ENCODE results near the gene TTC39B. TPM values are rescaled to one million over a fixed set of nuclear protein-coding genes. Genes with fewer than 3 reads are reported as not detected.

Gene TTC39B
- total and polyA plus RNA-seq, 2 of the 8 experiments (the other 6 are each of a cell fraction or from before 2014, with no cell fraction given), result 1.6 to 10.9 TPM

DNA sequence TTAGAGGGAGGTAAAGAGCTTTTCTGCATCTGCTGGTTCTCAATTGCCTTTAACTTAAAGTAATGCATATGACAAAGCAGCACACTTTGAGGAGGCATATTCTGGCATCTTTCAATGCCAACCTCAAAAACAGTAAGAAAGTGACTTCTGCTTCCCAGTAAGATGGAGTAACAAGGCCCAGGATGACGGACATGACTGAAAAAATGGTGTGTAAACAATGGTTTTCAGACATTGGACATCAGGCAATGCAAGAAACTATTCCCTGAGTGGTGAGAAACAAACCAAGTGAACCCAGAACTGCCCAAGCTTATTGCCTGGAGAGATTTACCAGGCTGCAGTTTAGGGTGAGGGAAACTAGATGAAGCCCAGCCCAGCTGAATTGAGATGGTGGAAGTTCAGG, 39.8 kb upstream of the TTC39B start:
- Histone ChIP-seq H2AK5ac (ENCODE audit: low read depth, low read length) (no peak overlapping the region), H3K27me3 (replicated peaks in 1 of 4; ENCODE audit: control insufficient read depth in 3 of 4, extremely low read depth in 1 of 4, insufficient read depth in 3 of 4, low read length in 3 of 4) (no peaks in the 10 kb centered on the region), H2BK12ac (ENCODE audit: low read depth, low read length) (no peak overlapping the region), H3K14ac (ENCODE audit: insufficient read length) (no peak overlapping the region), H2AFZ (ENCODE audit: low read length) (peak overlapping the region; percentile 90), H3K79me1 (ENCODE audit: low read depth, low read length) (no peaks in the 10 kb centered on the region), H3K23me2 (ENCODE audit: low read depth, low read length) (no peaks in the 10 kb centered on the region; the same call in 1 of the 2 replicates), H4K5ac (ENCODE audit: insufficient read length, low read depth, low read length) (no peak overlapping the region), H2BK120ac (replicated peaks; ENCODE audit: low read depth, low read length) (no peak overlapping the region), H3K18ac (ENCODE audit: extremely low read depth, low read length) (0 out of 2 replicates have a peak overlapping the region, but pooled peaks have one; percentile 52), H4K91ac (replicated peaks; ENCODE audit: insufficient read length, low read length) (no peak overlapping the region), H3K9ac (replicated peaks in 1 of 4; ENCODE audit: extremely low read depth in 1 of 4, low read depth in 3 of 4, low read length in 3 of 4) (no peak overlapping the region), H2BK15ac (ENCODE audit: low read length) (no peak overlapping the region), H4K8ac (ENCODE audit: extremely low read depth, insufficient read depth, low read length) (no peak overlapping the region), H3K23ac (ENCODE audit: insufficient read length) (no peak overlapping the region), H2BK5ac (ENCODE audit: low read depth, low read length) (no peak overlapping the region), H4K20me1 (replicated peaks in 1 of 2; ENCODE audit: control insufficient read depth in 1 of 2, insufficient read depth in 2 of 2, low read length in 2 of 2) (no peaks in the 10 kb centered on the region), H3K79me2 (ENCODE audit: control insufficient read depth in 1 of 2, insufficient read depth in 2 of 2, low read length in 2 of 2) (no peaks in the 10 kb centered on the region), H3K4me2 (ENCODE audit: insufficient read depth in 1 of 2, low read depth in 2 of 2, low read length in 2 of 2) (no peak overlapping the region), H3K36me3 (ENCODE audit: control insufficient read depth in 2 of 4, insufficient read depth in 4 of 4, low read length in 3 of 4) (no peaks in the 10 kb centered on the region; a peak in 1 of 8 replicates), H3K9me3 (ENCODE audit: insufficient read depth in 2 of 2, low read depth in 1 of 2, low read length in 1 of 2) (no peaks in the 10 kb centered on the region), H3K4me3 (ENCODE audit: extremely low read depth in 1 of 4, insufficient read depth in 2 of 4, low read depth in 3 of 4, low read length in 4 of 4) (no peak overlapping the region), H3K4me1 (replicated peaks in 1 of 4; ENCODE audit: control insufficient read depth in 3 of 4, insufficient read depth in 4 of 4, low read length in 3 of 4) (peaks cover 0 to 4% (median 1%) of the 10 kb centered on the region in 4 experiments; a peak in 1 of 7 replicates), H3K56ac (replicated peaks; ENCODE audit: insufficient read length, low read depth, low read length) (no peak overlapping the region), H3K4ac (replicated peaks; ENCODE audit: insufficient read length, low read depth, low read length) (no peak overlapping the region), H3K27ac (ENCODE audit: low read depth, low read length) (no peak overlapping the region), H2BK20ac (ENCODE audit: low read length) (no peak overlapping the region)
- ChIA-PET POLR2A (ENCODE audit: partially characterized antibody) (interaction anchor here (1.4 kb wide), 1 partner anchor 8 kb away, joined by 4 read pairs; no protein-coding TSS in a partner anchor), CTCF (ENCODE audit: partially characterized antibody) (interaction anchor here (1.1 to 1.8 kb wide), 5 partner anchors 9 to 21 kb away, joined by 3 to 7 read pairs (median 3); no protein-coding TSS in a partner anchor)
- 61% methylated on average over 1 of the region's 1 CpG; no CpG with 5 or more reads in 1 of the 2 experiments for WGBS, 2 experiments (ENCODE audit: extremely low coverage in 1 of 2, insufficient coverage in 1 of 2, insufficient read length in 1 of 2, insufficient replicate concordance in 2 of 2, low coverage in 1 of 2, low lambda C conversion rate in 2 of 2, missing lambda C conversion rate in 1 of 2)
- no peak for TF ChIP-seq SIN3A (conservative IDR thresholded peaks at IDR 0.05 in 1 of 2, IDR thresholded peaks at IDR 0.05 in 1 of 2; ENCODE audit: low read depth in 1 of 2, low read length in 2 of 2)
- TF ChIP-seq EGR1 (IDR thresholded peaks at IDR 0.05; ENCODE audit: borderline replicate concordance, low read depth, low read length), result no peak
- no peak for TF ChIP-seq SP2 (IDR thresholded peaks at IDR 0.05; ENCODE audit: low read length)
- no peak for DNase-seq (ENCODE audit: low read depth in 1 of 2, low spot score in 2 of 2)
- FAIRE-seq, result no peak

Data from H1 (cell line).